ENCODE measurements around the gene RIN3.

DNA sequence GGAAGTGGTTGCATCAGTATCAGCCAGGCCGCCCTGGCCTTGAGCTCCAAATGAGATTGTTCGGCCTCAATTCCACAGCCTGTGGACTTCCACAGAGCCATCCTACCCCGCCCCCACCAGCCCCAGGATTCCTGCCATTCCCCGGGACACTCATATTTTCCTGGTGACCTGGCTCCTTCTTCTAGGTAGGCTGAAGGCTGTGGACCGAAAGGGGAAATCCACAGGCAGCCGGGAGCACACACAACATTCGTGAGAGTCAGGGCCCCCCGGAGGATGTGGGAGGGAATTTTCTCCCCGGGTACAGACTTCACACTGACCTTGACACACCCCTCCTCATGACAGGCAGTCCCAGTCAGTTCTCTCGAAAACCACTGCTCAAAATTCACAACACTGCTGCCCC lies 39.9 kb downstream of the RIN3 start:
- TF ChIP-seq EZH2 (IDR thresholded peaks at IDR 0.05; ENCODE audit: insufficient read depth, poor library complexity, severe bottlenecking) (no peak), EZH2phosphoT487 (IDR thresholded peaks at IDR 0.05; ENCODE audit: insufficient read depth, low read depth) (no peak)
